Pancreas (tissue), 10 donors: Measurements from ENCODE around the gene ACD. TPM values are rescaled to one million over a fixed set of nuclear protein-coding genes. Genes with fewer than 3 reads are reported as not detected.
A peak's percentile ranks its signal among the peaks of the same experiment; 100 is the strongest.

Experiments used
- ATAC-seq, 4 donors: fragments of 200-7000 bp; cut with Tn5 transposase; one replicate each; pipeline versions ENCODE4 v1.8.0 to v1.9.1; 2020; ENCODE audit warnings: mild to moderate bottlenecking in 4 of 4, moderate library complexity in 4 of 4
- DNase-seq, 6 donors: peaks; one replicate each; pipeline ENCODE4 v3.0.0-alpha.2; 2020
- FAIRE-seq: peaks from 2 replicates; lab custom pipeline; 2012; peaks lifted over from hg19 to GRCh38; lab: Jason Lieb, UNC
- H3K27ac ChIP-seq, 4 donors: fragments of 200-600 bp; sonication (generic); 1 replicate in 3 of 4; 2 replicates in 1 of 4; pipeline versions ENCODE4 v1.5.0 to v1.8.0; 2020
- H3K27me3 ChIP-seq, 4 donors: fragments of 200-600 bp; one replicate each; pipeline ENCODE4 v1.8.0; 2021
- H3K36me3 ChIP-seq, 3 donors: fragments of 200-600 bp; sonication (generic) in 1 of 3; one replicate each; pipeline versions ENCODE4 v1.5.0 to v1.8.0; 2020 to 2021
- H3K4me1 ChIP-seq, 3 donors: fragments of 200-600 bp; one replicate each; pipeline ENCODE4 v1.8.0; 2021
- H3K4me3 ChIP-seq, 4 donors: fragments of 200-600 bp; sonication (generic) in 2 of 4; one replicate each; pipeline versions ENCODE4 v1.5.0 to v1.8.0; 2020 to 2021
- H3K9me3 ChIP-seq, 4 donors: fragments of 200-600 bp; one replicate each; pipeline ENCODE4 v1.8.0; 2021
- WGBS, 2 donors: extraction: QIAGEN DNeasy Blood & Tissue Kit; methylation state at CpG; one replicate each; pipeline ENCODE4 v1.1.7; 2013; 5-methylcytosine and 5-hydroxymethylcytosine counted together
- intact Hi-C, 3 donors: fragments of 100-400 bp; cut with DNase I; formaldehyde crosslinking; loops; one replicate each; pipeline versions ENCODE4 v1.11.1 to v1.14.2; 2022
- polyA plus RNA-seq, 2 donors: library from polyadenylated mRNA; stranded (reverse); fragments of 200-250 nt; gene quantifications; one replicate each; pipeline ENCODE4 v1.2.3, GENCODE V29; 2013
- total RNA-seq, 6 donors: library from RNA; stranded (reverse); fragmentation: NEBNext Ultra II Directional in 4 of 6; extraction: Animal tissue kit (Norgen Biotek cat#: 25700) in 4 of 6; gene quantifications; one replicate each; pipeline versions ENCODE4 v1.2.1 to v1.2.4, GENCODE V29; 2021 to 2023
- TF ChIP-seq, protein P1 (sequence below), 4 donors: fragments of 200-600 bp; sonication (generic) in 3 of 4; IDR thresholded peaks; one replicate each; pipeline versions ENCODE4 v1.5.0 to v1.8.0; 2021; ENCODE audit warnings: antibody characterized with exemption in 4 of 4
- donor health status: healthy with polysubstance abuse.
- donor health status: DM: no; HTN: no; CAD: no; lungs with moderate emphysema.
- donor health status: DM: no; HTN: no; CAD: no.
- donor health status: control.
- donor health status: control.
- donor health status: Bipolar disorder and iron deficiency.
- donor health status: DM: yes; HTN: yes; CAD: no.
- donor health status: DM: no; HTN: no; CAD: no.
- donor health status: DM: no; HTN: no; CAD: no.
- donor health status: DM: yes; HTN: yes; CAD: no.

The ACD gene
- total and polyA plus RNA-seq, 8 donors = 6.6 to 29.0 (median 10.2) TPM

DNA sequence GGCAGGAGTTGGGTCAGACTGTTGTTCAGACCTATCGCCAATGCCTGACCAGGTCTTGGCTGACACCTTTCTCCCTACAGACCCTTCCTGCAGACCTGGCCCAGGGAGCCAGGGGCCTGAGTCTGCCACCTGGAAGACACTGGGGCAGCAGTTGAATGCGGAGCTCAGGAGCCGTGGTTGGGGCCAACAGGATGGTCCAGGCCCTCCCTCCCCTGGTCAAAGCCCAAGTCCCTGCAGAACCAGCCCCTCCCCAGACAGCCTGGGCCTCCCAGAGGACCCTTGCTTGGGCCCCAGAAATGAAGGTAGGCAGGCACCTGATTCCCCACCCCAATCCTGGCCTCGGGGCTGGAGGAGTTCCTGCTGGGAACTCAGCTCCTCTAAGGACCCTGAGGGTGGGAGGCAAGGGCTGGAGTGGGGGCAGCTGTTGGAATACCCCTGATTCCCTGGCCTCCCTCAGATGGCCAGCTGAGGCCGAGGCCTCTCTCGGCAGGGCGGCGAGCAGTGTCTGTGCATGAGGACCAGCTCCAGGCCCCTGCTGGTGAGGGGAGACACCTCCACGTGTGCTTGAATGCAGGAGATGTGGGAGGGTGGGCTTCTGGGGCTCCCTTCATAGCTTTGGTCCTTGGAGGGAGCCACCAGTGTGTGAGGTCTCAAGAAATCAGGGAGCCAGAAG lies 3.6 kb downstream of the ACD start:
- no peak overlapping the region for H3K4me3 ChIP-seq
- ATAC-seq (no peak), FAIRE-seq (no peak), DNase-seq (no peak)
- intact Hi-C loops = no loop called here
- peaks cover 7 to 8% (median 8%) of the 10 kb centered on the region in 3 donors for H3K4me1 ChIP-seq
- TF ChIP-seq, protein P1, sequence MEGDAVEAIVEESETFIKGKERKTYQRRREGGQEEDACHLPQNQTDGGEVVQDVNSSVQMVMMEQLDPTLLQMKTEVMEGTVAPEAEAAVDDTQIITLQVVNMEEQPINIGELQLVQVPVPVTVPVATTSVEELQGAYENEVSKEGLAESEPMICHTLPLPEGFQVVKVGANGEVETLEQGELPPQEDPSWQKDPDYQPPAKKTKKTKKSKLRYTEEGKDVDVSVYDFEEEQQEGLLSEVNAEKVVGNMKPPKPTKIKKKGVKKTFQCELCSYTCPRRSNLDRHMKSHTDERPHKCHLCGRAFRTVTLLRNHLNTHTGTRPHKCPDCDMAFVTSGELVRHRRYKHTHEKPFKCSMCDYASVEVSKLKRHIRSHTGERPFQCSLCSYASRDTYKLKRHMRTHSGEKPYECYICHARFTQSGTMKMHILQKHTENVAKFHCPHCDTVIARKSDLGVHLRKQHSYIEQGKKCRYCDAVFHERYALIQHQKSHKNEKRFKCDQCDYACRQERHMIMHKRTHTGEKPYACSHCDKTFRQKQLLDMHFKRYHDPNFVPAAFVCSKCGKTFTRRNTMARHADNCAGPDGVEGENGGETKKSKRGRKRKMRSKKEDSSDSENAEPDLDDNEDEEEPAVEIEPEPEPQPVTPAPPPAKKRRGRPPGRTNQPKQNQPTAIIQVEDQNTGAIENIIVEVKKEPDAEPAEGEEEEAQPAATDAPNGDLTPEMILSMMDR (IDR thresholded peaks at IDR 0.05) = no peak
- H3K36me3 ChIP-seq = no peaks in the 10 kb centered on the region
- no peaks in the 10 kb centered on the region for H3K27me3 ChIP-seq
- H3K27ac ChIP-seq = no peak overlapping the region
- 82 to 86% methylated on average over 9 of the region's 9 CpGs for WGBS, 2 donors
- H3K9me3 ChIP-seq = no peaks in the 10 kb centered on the region

DNA sequence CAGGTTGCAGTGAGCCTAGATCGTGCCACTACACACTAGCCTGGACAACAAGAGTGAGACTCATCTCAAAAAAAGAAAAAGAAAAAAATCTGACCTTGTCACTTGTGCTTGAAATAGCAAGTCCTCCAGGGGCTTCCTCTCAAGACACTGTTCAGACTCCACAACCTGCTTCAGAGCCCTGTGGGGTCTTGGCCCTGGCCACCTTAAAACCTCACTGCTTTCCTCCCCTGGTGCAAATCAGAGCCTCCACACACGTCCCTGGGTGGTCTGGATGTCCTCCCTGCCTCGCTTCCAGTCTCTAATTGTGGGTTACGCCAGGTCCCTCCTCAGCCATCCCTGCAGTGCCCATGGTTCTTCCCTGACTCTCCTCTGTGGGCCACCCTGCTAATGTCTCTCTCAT lies 4.7 kb downstream of the ACD start:
- TF ChIP-seq, protein P1 (IDR thresholded peaks at IDR 0.05) = no peak
- Histone ChIP-seq H3K4me1 (peaks cover 6 to 8% (median 7%) of the 10 kb centered on the region in 3 donors), H3K27ac (no peak overlapping the region), H3K36me3 (no peaks in the 10 kb centered on the region), H3K4me3 (no peak overlapping the region), H3K27me3 (no peaks in the 10 kb centered on the region), H3K9me3 (no peaks in the 10 kb centered on the region)
- 73% methylated on average over 4 of the region's 4 CpGs for WGBS, 2 donors
- no peak for FAIRE-seq
- no peak for ATAC-seq
- intact Hi-C loops = no loop called here
- DNase-seq = no peak

DNA sequence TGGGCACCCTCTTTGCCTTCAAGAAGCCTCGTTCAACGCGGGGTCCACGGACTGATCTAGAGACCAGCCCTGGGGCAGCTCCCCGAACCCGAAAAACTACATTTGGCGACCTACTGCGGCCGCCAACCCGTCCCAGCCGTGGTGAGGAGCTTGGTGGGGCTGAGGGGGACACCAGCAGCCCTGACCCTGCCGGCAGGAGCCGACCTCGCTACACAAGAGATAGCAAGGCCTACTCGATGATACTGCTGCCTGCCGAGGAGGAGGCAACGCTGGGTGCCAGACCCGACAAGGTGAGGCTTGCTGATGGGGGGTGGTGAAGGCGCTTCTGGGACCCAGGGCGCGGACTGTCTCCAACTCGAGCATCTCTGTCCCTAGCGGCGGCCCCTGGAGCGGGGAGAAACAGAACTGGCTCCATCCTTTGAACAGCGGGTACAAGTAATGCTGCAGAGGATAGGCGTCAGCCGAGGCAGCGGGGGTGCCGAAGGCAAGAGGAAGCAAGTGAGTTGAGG lies 5.6 kb downstream of the ACD start:
- ATAC-seq = no peak
- Histone ChIP-seq H3K4me1 (peaks cover 6 to 8% (median 6%) of the 10 kb centered on the region in 3 donors), H3K4me3 (no peak overlapping the region), H3K9me3 (no peaks in the 10 kb centered on the region), H3K27ac (no peak overlapping the region), H3K36me3 (no peaks in the 10 kb centered on the region), H3K27me3 (no peaks in the 10 kb centered on the region)
- TF ChIP-seq, protein P1 (IDR thresholded peaks at IDR 0.05) = no peak
- peak in 2 of 6 donors; percentile 13 to 72 for DNase-seq
- WGBS, 2 donors = 47 to 52% methylated on average over 30 of the region's 30 CpGs
- intact Hi-C loops = no loop called here
- no peak for FAIRE-seq

DNA sequence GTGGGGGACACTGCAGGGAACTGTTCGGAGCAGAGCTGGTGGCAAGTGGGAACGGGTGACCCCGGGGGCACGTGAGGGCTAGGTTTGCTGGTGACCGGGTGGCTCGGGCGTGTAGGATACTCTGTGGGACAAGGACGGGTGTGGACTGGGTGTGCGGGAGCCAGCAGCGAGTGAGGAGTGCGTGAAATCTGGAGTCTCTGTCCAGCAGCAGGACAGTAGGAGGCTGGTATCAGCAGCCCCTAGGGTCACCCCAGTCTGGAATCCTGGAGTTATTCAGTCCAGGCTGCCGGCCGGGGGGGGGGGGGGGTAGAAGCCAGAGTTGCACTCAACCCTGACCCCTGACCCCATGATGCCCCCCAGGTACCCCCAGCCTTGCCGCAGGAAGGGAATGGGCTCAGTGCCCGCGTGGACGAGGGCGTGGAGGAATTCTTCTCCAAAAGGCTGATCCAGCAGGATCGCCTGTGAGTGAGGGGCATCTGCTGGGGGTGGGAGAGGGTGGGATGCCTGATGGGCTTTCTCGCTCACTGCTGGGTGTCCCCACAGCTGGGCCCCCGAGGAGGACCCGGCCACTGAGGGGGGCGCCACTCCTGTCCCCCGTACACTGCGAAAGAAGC lies 6.2 kb downstream of the ACD start:
- no peaks in the 10 kb centered on the region for H3K36me3 ChIP-seq
- intact Hi-C loops = no loop called here
- FAIRE-seq (no peak), DNase-seq (peak in 1 of 6 donors; percentile 15), ATAC-seq (peak in 1 of 4 donors; percentile 4)
- peak overlapping the region in 2 of 4 donors; percentile 42 to 47 for H3K4me3 ChIP-seq
- H3K27me3 ChIP-seq = no peaks in the 10 kb centered on the region
- 23 to 26% methylated on average over 15 to 24 of the region's 25 CpGs for WGBS, 2 donors
- H3K4me1 ChIP-seq = peaks cover 0 to 8% (median 6%) of the 10 kb centered on the region in 3 donors
- TF ChIP-seq, protein P1 (IDR thresholded peaks at IDR 0.05) = no peak
- no peak overlapping the region for H3K27ac ChIP-seq
- no peaks in the 10 kb centered on the region for H3K9me3 ChIP-seq
